SH-SY5Y (cell line): ENCODE measurements around the gene RNF180.

Experiments
- GATA2 ChIP-seq: IDR thresholded peaks from 2 replicates; pipeline ENCODE4 v1.6.1; 2011; ENCODE audit warnings: mild to moderate bottlenecking, low read depth, low read length
- GATA3 ChIP-seq: IDR thresholded peaks from 2 replicates; pipeline ENCODE4 v1.6.1; 2011; ENCODE audit warnings: low read depth, mild to moderate bottlenecking, low read length, moderate library complexity

- TF ChIP-seq GATA3 (no peak), GATA2 (no peak)
Measured at GRCh38 chr5:64221911-64222310, 56.3 kb downstream of the RNF180 start.
